GM21367 (cell line): ENCODE results near the gene PIERCE2.
"Not testable (repeated sequence)": the region's sequence is repeated elsewhere in the genome, so short reads cannot be mapped to it uniquely, and the experiment has no call there.

Experiments used
- ATAC-seq: cut with Tn5 transposase; IDR thresholded peaks from one replicate; pipeline ENCODE4 v1.9.1; 2021; ENCODE audit not compliant: unreplicated experiment

Gene PIERCE2

GRCh38 chr15:55408012-55408928 is at the start of gene PIERCE2, which contains the start of gene CCPG1:
TSS of gene PIERCE2 (plus strand) at chr15:55408495. CDS start at chr15:55408769, 274 bp downstream.
TSS of gene CCPG1 (minus strand) at chr15:55408359. CDS start at chr15:55389424, 18,935 bp downstream.
- ATAC-seq = peak; percentile 93

DNA sequence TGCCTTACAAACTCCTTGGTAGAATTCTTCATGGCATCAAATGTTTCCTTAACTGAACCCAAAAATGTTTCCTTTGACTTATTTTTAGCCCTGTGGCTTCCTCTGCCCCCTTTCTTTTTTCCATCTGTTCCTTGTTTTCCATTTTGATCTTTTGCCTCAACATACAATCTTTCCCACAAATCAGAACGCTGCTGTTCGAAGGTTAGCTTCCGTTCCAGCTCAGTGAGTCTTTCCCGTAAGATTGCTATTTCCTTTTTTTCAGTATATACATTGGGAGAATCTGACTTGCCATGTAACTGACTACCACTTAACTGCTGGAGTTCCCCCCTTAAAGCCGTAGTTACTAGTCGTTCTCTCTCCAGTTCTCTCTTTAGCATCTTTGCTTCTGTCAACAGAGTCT is 48.0 kb upstream of the PIERCE2 start:
- no peak for ATAC-seq

DNA sequence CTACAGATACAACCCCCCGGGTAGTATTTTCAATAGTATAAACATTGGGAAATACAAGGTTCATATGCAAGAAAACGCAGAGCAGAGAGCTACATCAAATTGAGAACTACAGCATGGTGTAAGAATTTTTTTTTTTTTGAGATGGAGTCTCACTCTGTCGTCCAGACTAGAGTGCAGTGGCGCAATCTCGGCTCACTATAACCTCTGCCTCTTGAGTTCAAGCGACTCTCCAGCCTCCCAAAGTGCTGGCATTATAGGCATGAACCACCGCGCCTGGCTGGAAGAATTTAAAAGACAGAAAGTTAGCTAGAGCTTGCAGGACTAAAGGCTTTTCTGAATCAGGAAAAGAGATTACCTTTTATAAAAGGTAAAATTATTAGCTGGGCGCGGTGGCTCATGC is 47.2 kb upstream of the PIERCE2 start:
- ATAC-seq = no peak

DNA sequence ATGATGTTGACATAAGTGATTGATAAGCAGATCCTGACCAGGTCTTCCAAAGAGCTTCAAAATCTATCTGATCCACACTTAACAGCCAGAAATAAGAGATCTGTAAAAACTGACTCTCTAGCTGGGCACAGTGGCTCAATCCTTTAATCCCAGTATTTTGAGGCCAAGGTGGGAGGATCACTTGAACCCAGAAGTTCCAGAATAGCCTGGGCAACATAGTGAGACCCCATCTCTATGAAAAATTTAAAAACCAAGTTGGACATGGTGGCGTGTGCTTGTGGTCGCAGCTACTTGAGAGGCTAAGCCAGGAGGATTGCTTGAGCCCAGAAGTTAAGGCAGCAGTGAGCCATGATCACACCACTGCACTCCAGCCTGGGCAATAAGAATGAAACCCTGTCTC is 45.7 kb upstream of the PIERCE2 start:
- ATAC-seq = no peak

DNA sequence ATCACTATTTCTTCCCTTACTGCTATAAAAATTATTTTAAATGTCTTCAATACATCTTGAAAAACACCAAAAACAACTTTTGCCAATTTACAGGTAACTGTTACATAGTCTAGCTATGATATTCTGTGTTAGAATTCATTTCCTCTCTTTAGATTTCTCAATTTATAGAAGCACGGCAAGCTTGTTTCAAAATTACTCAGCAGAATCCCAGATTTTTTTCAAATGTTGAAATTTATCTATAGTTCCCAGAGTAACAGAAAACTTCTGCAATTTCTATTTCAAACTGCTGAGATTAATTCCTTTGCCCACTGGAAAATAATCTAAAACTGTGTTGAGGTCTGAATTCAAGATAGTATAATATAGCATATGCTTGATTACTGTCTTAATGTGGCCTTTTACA is 41.3 kb upstream of the PIERCE2 start:
- ATAC-seq = no peak

- ATAC-seq = no peak
Observed at GRCh38 chr15:55372701-55373440, 35.4 kb upstream of the PIERCE2 start.

DNA sequence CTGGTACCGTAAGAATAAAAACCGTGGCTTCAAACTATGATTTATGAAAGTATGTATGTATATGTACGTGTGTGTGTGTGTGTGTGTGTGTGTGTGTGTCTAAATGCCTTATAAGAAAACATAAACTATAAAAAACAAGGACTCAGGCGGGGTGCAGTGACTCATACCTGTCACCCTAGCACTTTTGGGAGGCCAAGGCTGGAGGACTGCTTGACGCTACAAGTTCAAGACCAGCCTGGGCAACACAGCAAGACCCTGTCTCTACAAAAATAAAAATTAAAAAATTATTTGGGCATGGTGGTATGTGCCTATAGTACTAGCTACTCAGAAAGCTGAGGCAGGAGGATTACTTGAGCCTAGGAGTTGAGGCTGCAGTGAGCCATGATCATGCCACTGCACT is 29.2 kb upstream of the PIERCE2 start:
- no peak for ATAC-seq

DNA sequence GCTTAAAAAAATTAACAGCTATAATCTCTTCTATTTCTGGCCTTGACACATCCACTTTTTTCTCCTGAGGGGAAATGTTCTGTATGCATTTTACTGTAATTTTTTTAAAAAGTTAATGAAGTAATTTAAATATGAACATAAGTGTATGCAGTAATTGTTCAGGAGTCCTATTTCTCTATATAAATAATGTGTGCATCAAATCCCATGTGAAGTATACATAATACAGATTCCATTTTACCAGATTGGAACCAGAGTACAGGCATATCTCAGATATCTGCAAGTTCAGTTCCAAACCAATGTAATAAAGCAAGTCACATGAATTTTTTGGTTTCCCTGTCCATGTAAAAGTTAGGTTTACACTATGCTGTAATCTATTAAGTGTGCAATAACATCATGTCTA is 26.7 kb upstream of the PIERCE2 start:
- ATAC-seq = no peak

- no peak for ATAC-seq
Observed at GRCh38 chr15:55383687-55384086, 24.6 kb upstream of the PIERCE2 start.

GRCh38 chr15:55387027-55387426 is 21.3 kb upstream of the PIERCE2 start:
- no peak for ATAC-seq

DNA sequence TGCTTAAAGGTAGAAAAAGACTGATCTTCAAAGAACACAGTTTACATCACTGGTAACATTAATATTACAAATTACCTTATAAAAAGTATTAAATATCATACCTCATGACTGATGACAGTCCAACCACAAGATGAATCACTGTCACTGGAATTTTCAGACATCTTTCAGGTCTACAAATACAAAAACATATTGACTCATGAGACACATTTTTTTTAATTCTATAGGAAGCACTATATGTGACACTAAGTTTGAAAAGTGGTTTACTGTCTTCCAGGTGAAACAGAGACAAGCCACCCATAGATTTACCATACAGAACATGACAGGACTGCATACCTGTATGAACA is 19.1 kb upstream of the PIERCE2 start:
- no peak for ATAC-seq

DNA sequence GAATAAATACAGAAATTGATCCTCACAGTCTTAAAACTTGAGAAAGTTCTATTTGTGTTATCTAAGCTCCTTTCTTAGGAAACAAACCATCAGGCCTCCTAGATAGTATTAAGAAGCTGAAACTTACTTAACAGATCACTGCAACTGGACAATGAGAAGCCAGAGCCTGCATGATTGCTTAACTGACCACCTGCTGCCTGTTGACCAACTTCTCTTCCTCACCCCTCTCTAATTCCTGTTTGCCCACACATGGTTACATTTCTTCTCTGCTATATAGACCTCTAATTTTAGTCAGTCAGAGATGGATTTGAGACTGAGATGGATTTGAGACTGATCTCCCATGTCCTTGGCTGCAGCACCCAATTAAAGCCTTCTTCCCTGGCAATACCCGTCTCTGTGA is 13.6 kb upstream of the PIERCE2 start:
- no peak for ATAC-seq

- ATAC-seq = no peak
Observed at GRCh38 chr15:55398243-55398642, 10.1 kb upstream of the PIERCE2 start.

- not testable (repeated sequence) for ATAC-seq
Observed at GRCh38 chr15:55400050-55400449, 8.2 kb upstream of the PIERCE2 start.

- no peak for ATAC-seq
Observed at GRCh38 chr15:55401786-55402246, 6.5 kb upstream of the PIERCE2 start.

DNA sequence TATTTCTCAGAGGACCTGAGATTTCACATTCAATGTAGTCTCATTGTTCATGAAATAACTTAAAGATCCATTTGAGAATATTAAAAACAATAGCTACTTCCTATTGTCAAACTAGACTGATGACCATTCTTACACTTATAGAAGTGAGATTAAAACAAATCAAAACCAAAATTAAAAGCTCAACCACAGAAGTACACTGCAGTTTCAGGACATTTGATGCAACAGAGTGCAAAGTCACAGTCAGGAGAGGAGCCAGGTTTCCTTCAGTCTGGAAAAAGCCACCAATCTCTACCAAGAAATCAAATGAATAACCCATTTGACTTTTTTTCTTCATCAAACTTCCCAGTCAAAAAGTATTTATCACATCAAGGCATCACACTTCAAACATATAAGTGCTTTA is 5.6 kb upstream of the PIERCE2 start:
- no peak for ATAC-seq

- ATAC-seq = no peak
Observed at GRCh38 chr15:55403531-55403930, 4.8 kb upstream of the PIERCE2 start.

- no peak for ATAC-seq
Observed at GRCh38 chr15:55407498-55408011, 740 bp upstream of the PIERCE2 start.

- ATAC-seq = not testable (repeated sequence)
Observed at GRCh38 chr15:55408976-55409375, 681 bp downstream of the PIERCE2 start.

- ATAC-seq = not testable (repeated sequence)
Observed at GRCh38 chr15:55417678-55418077, 9.4 kb downstream of the PIERCE2 start.

GRCh38 chr15:55420171-55420866 is 12.0 kb downstream of the PIERCE2 start:
- ATAC-seq = no peak
